Fibroblast of the aortic adventitia (primary cell): ENCODE measurements around the gene PSMG1. TPM values are rescaled to one million over a fixed set of nuclear protein-coding genes. Genes with fewer than 3 reads are reported as not detected.
"Not testable (repeated sequence)": the region's sequence is repeated elsewhere in the genome, so short reads cannot be mapped to it uniquely, and the experiment has no call there.

ENCODE experiments used
- DNase-seq: peaks from one replicate; pipeline ENCODE4 v3.0.0-alpha.2; 2010; ENCODE audit warnings: low read depth
- H3K4me3 ChIP-seq: 2 replicates; pipeline ENCODE4 v1.5.1; 2011; ENCODE audit warnings: low read depth, mild to moderate bottlenecking, control low read depth, low read length, moderate library complexity
- CTCF ChIP-seq: IDR thresholded peaks from 2 replicates; pipeline ENCODE4 v1.5.1; 2011; ENCODE audit warnings: mild to moderate bottlenecking, low read length, control low read depth, inconsistent platforms; ENCODE audit not compliant: insufficient read depth
- total RNA-seq: library from RNA; depleted of rRNA; stranded (reverse); fragments of >200 nt; gene quantifications from 2 replicates; pipeline ENCODE4 v1.2.3, GENCODE V29; 2012; ENCODE audit warnings: low replicate concordance

PSMG1 gene
- 13.3 and 91.1 TPM in 2 replicates for total RNA-seq

- no peak for TF ChIP-seq CTCF
- peak within 1 kb of the TSS; percentile 98 for H3K4me3 ChIP-seq
- peak; percentile 89 for DNase-seq
Observed at GRCh38 chr21:39183272-39184049, at the start of gene PSMG1. TSS of gene PSMG1 (minus strand) at chr21:39183451. CDS start at chr21:39183385, 66 bp downstream.

GRCh38 chr21:39232861-39233291, 49.6 kb upstream of the PSMG1 start:
- peak; percentile 10 for DNase-seq

GRCh38 chr21:39224930-39225329, 41.7 kb upstream of the PSMG1 start:
- H3K4me3 ChIP-seq, result no peak overlapping the region
- no peak for DNase-seq
- TF ChIP-seq CTCF, result no peak

More at GRCh38 chr21:39232861-39233291, 49.6 kb upstream of the PSMG1 start:
- H3K4me3 ChIP-seq, result no peak overlapping the region
- TF ChIP-seq CTCF, result no peak

GRCh38 chr21:39221997-39222486, 38.8 kb upstream of the PSMG1 start:
- DNase-seq, result no peak
- no peak for TF ChIP-seq CTCF
- no peak overlapping the region for H3K4me3 ChIP-seq

- DNase-seq, result no peak
Observed at GRCh38 chr21:39221282-39221996, 38.2 kb upstream of the PSMG1 start.

GRCh38 chr21:39220875-39221274, 37.6 kb upstream of the PSMG1 start:
- H3K4me3 ChIP-seq, DNase-seq: not testable (repeated sequence)

More at GRCh38 chr21:39221282-39221996, 38.2 kb upstream of the PSMG1 start:
- no peak overlapping the region for H3K4me3 ChIP-seq
- TF ChIP-seq CTCF, result no peak

GRCh38 chr21:39220150-39220549, 36.9 kb upstream of the PSMG1 start:
- no peak for TF ChIP-seq CTCF
- H3K4me3 ChIP-seq, result no peak overlapping the region
- DNase-seq, result no peak
